ENCODE data around the gene ZNF318.

The ZNF318 gene

DNA sequence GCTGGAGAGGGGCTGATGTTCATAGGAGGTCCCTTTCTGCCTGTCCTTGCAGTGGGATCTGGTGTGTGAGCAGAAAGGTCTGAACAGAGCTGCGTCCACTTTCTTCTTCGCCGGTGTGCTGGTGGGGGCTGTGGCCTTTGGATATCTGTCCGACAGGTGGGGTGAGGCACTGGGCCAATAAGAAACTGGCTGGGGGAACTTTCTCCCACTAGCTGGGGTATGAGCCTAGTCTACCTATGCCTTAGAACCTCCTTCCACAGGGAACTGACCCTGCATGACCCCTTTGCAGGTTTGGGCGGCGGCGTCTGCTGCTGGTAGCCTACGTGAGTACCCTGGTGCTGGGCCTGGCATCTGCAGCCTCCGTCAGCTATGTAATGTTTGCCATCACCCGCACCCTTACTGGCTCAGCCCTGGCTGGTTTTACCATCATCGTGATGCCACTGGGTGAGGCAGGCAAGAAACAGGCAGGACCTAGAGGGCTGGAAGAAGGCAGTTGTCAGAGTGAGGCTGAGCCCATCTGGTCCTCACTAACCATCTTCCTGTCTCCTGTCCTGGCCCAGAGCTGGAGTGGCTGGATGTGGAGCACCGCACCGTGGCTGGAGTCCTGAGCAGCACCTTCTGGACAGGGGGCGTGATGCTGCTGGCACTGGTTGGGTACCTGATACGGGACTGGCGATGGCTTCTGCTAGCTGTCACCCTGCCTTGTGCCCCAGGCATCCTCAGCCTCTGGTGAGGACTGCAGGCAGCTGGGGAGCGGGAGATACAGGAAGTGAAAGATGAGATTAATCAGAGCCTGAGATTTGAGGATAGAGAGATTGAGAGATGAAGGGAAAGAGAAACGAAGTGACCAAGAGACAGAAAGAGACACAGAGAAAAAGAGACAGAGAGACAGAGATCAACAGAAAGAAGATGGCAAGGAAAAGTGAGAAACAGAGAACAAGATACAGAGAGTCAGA is 69.8 kb downstream of the ZNF318 start:
- DNase-seq (ENCODE audit: low spot score) = no peak

DNA sequence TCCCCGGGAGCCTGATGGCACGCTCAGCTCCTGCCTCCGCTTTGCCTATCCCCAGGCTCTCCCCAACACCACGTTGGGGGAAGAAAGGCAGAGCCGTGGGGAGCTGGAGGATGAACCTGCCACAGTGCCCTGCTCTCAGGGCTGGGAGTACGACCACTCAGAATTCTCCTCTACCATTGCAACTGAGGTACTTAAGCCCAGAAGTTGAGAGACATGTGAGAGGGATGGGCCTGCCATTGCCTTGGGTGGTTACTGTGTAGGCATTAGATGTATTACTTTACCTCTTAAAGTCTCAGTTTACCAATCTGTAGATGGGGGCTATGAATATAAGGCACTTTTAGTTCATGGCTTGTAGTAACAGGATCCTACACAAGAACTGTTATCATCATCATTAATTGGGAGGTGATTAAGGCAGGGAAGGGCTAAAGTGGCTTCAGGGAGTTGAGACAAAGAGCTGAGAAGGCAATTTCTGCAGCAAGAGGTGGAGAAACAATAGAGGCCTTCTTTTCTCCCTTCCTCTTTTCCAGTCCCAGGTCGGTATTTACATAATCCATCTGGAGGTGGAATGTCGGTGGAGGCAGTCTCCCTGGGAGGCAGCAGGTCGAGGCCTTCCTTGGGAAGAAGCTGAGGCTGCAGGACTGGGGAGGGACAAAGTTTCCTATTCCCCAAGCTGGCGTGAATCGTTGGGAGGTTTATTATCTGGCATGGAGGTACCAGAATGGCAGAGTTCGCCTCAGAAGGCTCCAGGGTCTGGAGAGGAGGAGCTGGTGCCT is 70.7 kb downstream of the ZNF318 start:
- DNase-seq (ENCODE audit: low spot score) = no peak

- no peak for DNase-seq (ENCODE audit: low spot score)
Observed at GRCh38 chr6:43297644-43298564, 71.5 kb downstream of the ZNF318 start, which contains the start of gene SLC22A7. Gene SLC22A7 (plus strand): TSS chr6:43298260. CDS start chr6:43298359, 99 bp downstream.

GRCh38 chr6:43296780-43297497 is 72.5 kb downstream of the ZNF318 start:
- DNase-seq (ENCODE audit: low spot score) = no peak

DNA sequence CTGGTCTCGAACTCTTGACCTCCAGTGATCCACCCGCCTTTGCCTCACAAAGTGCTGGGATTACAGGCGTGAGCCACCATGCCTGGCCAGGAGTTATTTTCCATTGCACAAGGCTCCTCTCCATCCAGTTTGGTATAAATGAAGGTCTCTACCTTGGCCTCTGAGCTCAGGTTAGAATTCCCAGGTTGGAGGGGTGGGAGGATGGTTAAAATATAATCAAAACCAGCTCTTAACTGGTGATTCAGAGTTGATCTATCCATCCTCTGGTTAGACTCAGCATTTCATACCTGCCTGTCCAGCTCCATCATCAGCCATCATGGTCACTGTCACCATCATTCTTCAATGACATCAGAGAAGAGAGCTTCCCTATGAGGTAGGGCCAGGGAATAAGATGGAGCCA is 74.0 kb downstream of the ZNF318 start:
- no peak for DNase-seq (ENCODE audit: low spot score)

GRCh38 chr6:43294536-43294935 is 74.9 kb downstream of the ZNF318 start:
- no peak for DNase-seq (ENCODE audit: low spot score)

DNA sequence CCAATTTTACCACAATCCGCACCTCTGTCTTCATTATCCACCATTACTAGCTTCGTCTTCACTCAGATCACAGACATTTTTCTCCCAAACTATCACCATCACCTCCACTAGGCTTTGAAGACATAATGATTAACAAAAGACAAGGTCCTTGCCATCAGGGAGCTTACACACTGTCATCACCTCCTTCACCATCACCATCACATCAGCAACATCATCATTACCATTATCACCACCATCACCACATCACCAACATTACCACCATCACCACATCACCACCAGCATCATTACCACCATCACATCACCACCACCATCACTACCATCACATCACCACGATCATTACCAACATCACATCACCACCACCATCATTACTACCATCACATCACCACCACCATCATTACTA is 75.7 kb downstream of the ZNF318 start:
- DNase-seq (ENCODE audit: low spot score) = no peak

DNA sequence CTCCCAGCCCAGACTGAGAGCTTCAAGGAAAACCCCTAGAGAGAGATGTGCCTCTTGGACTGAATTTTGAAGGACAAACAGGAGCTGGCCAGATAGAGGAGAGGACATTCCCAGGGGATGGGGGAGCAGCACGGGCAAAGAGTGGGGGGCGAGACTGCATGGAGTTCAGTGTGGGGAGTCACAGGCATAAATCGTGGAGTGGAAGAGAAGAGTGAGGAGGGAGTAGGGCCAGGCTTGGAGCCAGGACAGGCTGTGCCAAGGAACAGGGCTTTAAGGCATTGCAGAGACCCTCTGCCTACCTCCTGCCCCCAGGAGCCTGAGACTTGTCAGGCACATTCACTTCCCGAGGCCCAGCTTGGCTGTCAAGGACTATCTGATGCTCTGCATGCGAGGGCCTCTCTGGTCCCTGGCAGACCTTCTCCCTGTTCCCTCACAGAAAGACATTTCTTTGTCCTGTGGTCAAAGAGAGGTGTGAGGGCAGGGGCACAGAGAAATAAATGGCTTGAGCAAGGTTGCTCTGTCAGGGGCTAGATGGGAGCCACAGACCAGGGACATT is 76.6 kb downstream of the ZNF318 start:
- no peak for DNase-seq (ENCODE audit: low spot score)

DNA sequence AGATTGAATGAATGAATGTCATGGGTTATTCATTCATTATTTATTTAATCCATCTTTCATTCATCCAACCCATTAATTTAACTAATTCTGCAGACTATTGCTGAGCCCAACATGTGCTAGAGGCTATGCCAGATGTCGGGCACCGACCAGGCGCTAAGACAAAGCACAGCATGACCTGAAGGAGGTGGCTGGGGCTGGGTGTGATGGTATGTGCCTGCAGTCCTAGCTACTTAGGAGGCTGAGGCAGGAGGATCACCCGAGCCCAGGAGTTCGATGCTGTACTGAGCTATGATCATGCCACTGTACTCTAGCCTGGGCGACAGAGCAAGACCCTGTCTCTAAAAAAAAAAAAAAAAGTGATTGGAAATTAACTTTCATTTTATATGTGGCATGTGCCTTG is 77.1 kb downstream of the ZNF318 start:
- DNase-seq (ENCODE audit: low spot score) = no peak

DNA sequence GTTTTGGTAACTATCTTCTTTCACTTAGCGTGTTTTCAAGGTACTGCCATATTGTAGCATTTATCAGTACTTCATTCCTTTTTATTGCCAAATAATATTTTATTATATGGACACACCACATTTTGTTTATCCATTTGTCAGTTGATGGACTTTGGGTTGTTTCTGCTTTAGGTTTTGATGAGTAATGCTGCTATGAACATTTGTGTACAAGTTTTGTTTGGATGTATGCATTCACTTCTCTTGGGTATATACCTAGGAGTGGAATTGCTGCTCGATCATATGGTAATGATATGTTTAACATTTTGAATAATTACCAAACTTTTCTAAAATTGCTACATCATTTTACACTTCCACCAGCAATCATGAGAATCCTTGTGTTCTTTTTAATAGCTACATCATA is 77.7 kb downstream of the ZNF318 start:
- no peak for DNase-seq (ENCODE audit: low spot score)

- DNase-seq (ENCODE audit: low spot score) = no peak
Observed at GRCh38 chr6:43290905-43291355, 78.5 kb downstream of the ZNF318 start.

GRCh38 chr6:43290339-43290904 is 79.0 kb downstream of the ZNF318 start:
- no peak for DNase-seq (ENCODE audit: low spot score)

DNA sequence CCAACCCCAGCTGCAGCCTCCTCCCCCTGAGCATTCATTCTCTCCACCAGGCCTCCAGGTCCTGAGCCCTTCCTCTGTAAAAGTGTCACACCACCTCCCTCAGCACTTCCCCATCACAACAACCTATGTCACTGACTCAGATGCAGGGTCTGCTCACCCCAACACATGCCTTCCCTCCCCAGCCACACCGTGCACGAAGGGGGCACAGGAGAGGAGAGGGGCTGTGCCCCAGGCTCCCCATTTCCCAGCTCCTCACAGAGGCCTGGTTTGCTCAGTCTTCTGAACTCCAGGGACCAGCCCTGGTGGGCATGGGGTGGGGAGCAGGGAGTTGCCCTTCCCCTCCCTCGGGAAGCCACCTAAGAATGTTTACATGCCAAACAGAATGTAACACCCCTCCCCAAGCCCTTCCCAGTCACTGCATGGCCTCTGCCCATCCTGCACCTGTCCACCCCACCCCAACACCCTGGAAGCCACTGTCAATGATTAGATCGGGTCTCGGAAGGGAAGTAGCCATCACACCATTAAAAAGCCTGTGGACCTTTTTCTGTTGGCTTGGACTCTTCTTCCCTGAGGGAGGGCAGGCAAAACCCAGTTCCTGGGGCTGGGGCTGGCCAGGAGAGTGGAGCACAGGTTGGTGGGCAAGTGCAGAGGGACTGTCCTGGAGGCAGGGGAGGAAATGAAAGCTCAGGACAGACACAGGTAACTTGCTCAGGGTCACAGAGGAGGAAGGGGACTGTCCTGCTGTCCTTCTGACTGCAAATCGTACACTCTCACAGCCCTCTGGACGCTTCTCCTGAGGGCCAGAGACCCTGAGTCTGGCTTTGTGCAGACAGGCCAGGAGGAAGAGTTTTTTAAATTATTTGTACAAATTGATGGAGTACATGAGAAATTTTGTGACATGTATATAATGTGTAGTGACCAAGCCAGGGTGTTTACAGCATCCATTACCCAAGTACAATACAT is 81.4 kb downstream of the ZNF318 start:
- DNase-seq (ENCODE audit: low spot score) = no peak

DNA sequence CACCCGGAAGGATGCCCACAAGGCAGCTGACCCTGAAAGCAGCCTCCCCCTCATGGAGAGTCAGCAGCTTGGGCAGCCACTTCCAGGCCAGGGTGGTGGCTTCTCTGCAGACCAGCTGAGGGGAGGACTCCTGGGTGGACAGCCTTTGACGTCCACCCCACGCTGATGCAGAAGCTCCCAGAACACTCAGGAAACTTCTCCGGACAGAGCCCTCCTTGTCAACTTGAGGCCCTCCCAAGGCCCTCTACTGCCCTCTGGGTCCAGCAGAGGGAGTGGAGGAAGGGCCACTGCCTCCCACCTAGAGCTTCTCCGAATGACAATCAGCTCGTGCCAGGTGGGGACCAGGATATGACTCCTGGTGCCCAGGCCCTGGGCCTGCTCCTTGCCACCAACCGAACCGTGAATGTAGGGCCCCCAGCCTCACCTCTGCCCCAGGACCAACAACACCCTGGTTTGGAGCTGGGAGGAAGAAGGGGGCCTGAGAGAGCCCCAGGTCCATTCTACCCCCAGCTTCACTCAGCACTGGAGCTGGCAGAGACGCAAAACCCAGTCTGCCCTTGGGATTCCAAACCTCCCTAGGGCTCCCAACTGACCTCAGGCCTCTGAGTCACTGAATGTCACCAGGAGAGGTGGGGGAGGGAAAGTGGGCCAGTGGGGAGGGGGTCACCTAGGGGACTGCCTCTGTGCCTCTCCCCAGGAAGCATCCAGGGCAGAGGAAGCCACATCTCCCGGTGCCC is 82.3 kb downstream of the ZNF318 start:
- peak; percentile 48 for DNase-seq (ENCODE audit: low spot score)

- DNase-seq (ENCODE audit: low spot score) = no peak
Observed at GRCh38 chr6:43286456-43286979, 82.9 kb downstream of the ZNF318 start.
